HFF-Myc (cell line): ENCODE results near the gene EFCAB7.

ENCODE experiments used
- DNase-seq: peaks from one replicate; pipeline ENCODE4 v3.0.0-alpha.2; 2011; ENCODE audit warnings: low read depth; ENCODE audit errors: extremely low read depth
- H3K4me3 ChIP-seq: replicated peaks from 2 replicates; pipeline ENCODE4 v1.5.1; 2011; ENCODE audit warnings: low read depth, mild to moderate bottlenecking, control low read depth, low read length
- TF ChIP-seq, protein P1 (sequence below): IDR thresholded peaks from 2 replicates; pipeline ENCODE4 v1.5.1; 2012; ENCODE audit warnings: mild to moderate bottlenecking, low read depth, low read length, control low read depth; ENCODE audit errors: missing control alignments

The EFCAB7 gene

GRCh38 chr1:63601463-63601862, 78.1 kb downstream of the EFCAB7 start:
- TF ChIP-seq, protein P1, sequence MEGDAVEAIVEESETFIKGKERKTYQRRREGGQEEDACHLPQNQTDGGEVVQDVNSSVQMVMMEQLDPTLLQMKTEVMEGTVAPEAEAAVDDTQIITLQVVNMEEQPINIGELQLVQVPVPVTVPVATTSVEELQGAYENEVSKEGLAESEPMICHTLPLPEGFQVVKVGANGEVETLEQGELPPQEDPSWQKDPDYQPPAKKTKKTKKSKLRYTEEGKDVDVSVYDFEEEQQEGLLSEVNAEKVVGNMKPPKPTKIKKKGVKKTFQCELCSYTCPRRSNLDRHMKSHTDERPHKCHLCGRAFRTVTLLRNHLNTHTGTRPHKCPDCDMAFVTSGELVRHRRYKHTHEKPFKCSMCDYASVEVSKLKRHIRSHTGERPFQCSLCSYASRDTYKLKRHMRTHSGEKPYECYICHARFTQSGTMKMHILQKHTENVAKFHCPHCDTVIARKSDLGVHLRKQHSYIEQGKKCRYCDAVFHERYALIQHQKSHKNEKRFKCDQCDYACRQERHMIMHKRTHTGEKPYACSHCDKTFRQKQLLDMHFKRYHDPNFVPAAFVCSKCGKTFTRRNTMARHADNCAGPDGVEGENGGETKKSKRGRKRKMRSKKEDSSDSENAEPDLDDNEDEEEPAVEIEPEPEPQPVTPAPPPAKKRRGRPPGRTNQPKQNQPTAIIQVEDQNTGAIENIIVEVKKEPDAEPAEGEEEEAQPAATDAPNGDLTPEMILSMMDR = no peak
- no peak for DNase-seq
- H3K4me3 ChIP-seq = no peak overlapping the region

- TF ChIP-seq, protein P1 = no peak
Measured at GRCh38 chr1:63601912-63602311, 78.6 kb downstream of the EFCAB7 start.

GRCh38 chr1:63602629-63603028, 79.3 kb downstream of the EFCAB7 start:
- DNase-seq = no peak
- TF ChIP-seq, protein P1 = no peak
- no peak overlapping the region for H3K4me3 ChIP-seq

More at GRCh38 chr1:63601912-63602311, 78.6 kb downstream of the EFCAB7 start:
- DNase-seq = no peak
- H3K4me3 ChIP-seq = no peak overlapping the region

DNA sequence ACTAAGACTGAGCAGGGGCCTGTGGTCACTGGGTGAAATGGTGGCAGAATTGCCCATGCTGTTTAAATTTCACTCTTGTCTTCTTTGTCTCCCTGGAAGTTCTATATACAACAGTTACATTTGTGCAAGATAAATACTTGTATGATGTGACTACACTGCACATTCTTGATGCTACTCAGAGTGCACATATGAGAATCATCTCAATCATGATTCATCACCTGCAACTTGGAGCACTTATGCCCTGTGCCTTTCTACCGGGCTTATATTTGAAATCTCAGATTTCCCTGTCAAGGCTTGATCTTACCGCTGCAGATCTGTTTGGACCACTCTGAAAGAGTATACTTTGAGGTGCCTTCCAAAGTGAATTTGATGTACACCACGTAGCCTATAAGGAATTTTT, 80.5 kb downstream of the EFCAB7 start:
- no peak overlapping the region for H3K4me3 ChIP-seq
- DNase-seq = no peak
- TF ChIP-seq, protein P1 = no peak

GRCh38 chr1:63607322-63607721, 84.0 kb downstream of the EFCAB7 start:
- DNase-seq = no peak
- H3K4me3 ChIP-seq = no peak overlapping the region
- TF ChIP-seq, protein P1 = no peak

- TF ChIP-seq, protein P1 = no peak
- no peak for DNase-seq
- no peak overlapping the region for H3K4me3 ChIP-seq
Measured at GRCh38 chr1:63611231-63611630, 87.9 kb downstream of the EFCAB7 start.

DNA sequence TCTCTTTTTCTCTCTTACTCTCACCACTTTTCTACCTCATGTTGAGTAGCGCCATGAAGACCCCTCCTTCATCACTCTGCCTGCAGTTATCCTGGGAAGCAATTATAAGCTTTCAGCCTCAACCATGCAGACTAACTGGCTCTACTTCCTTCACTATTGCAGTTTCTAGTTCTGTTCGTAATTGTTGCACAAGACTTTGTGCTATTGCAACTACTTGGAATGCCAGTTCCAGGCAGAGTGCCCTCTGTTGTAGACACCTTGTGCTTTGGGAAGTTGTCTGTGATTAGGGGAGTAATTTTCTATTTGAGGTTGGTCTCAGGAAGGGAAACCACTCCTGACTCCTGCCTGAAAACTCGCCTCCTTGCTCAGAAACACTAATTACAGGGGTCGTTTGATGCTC, 89.2 kb downstream of the EFCAB7 start:
- no peak for DNase-seq
- no peak overlapping the region for H3K4me3 ChIP-seq
- TF ChIP-seq, protein P1 = no peak
